ENCODE measurements around the gene TMEM219. TPM values are rescaled to one million over a fixed set of nuclear protein-coding genes. Genes with fewer than 3 reads are reported as not detected.
A peak's percentile ranks its signal among the peaks of the same experiment; 100 is the strongest.
"Not testable (repeated sequence)": the region's sequence is repeated elsewhere in the genome, so short reads cannot be mapped to it uniquely, and the experiment has no call there.

TMEM219 gene
- total RNA-seq, 1 donor: 75.1 TPM

DNA sequence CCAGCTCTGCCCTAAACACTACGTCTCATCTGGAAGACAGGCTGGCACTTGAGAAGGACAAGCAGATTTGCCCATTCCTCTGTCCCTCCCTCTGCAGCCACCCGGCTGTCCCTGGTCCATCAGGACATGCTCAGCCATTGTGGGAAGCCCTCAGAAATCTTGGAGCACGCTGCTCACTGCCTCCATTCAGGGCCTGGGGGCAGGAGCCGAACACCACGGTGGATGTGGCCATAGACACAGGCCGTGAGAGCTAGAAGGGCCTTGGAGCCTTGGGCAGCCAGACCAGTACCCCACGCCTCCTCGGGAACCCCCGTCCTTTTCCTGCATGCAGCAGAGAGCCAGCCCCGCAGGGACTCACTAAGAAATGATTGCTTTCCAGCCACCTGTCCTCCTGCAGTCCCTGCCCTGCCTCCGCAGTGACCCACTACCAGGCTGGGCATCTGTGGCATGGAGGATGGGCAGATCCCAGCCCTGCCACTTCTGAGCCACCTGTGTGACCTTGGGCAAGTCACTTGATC lies 45.6 kb downstream of the TMEM219 start:
- TF ChIP-seq, protein P1, sequence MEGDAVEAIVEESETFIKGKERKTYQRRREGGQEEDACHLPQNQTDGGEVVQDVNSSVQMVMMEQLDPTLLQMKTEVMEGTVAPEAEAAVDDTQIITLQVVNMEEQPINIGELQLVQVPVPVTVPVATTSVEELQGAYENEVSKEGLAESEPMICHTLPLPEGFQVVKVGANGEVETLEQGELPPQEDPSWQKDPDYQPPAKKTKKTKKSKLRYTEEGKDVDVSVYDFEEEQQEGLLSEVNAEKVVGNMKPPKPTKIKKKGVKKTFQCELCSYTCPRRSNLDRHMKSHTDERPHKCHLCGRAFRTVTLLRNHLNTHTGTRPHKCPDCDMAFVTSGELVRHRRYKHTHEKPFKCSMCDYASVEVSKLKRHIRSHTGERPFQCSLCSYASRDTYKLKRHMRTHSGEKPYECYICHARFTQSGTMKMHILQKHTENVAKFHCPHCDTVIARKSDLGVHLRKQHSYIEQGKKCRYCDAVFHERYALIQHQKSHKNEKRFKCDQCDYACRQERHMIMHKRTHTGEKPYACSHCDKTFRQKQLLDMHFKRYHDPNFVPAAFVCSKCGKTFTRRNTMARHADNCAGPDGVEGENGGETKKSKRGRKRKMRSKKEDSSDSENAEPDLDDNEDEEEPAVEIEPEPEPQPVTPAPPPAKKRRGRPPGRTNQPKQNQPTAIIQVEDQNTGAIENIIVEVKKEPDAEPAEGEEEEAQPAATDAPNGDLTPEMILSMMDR (IDR thresholded peaks at IDR 0.05; ENCODE audit: insufficient read depth, low read depth, low read length): no peak
- DNase-seq (ENCODE audit: low read depth): no peak
- no peak overlapping the region for H3K4me3 ChIP-seq (ENCODE audit: low read depth, low read length)

DNA sequence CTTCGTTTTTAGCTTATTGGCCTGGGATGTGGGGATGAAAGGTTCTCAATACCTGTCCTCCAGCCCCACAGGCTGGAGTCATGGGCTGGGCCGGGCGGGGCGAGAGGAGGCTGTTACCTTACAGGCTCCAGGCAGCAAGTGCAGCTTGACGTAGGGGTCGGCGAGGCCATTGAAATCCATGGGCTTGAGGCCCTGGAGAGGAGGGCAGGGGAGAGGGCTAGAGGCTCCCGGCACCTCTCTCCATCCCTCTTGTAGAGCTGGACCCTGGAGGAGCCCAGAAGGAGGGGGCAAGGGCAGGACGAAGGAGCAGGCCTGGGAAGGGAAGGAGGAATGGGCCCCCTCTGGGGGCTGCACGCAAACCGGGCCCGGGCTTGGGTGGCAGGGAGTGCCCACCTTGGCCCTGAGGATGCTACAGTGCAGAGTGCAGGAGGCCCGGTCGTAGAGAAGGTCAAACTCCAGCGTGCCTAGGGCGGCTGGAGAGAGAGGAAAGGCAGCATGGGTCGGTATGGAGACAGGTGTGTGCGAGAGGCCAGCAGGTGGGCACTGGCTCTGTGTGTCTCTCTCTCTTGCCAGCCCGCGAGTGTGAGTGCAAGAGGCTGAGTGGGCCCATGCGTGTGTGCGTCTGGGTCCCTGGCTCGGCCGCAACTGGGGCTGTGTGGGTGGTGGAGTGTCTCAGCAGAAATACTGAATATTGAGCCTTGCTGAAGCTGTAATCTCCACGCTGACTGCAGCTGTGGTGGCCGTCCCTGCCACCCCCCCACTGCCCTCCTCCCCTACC lies 47.4 kb downstream of the TMEM219 start:
- DNase-seq (ENCODE audit: low read depth): no peak
- H3K4me3 ChIP-seq (ENCODE audit: low read depth, low read length): no peak overlapping the region
- TF ChIP-seq, protein P1 (IDR thresholded peaks at IDR 0.05; ENCODE audit: insufficient read depth, low read depth, low read length): no peak

- TF ChIP-seq, protein P1 (IDR thresholded peaks at IDR 0.05; ENCODE audit: insufficient read depth, low read depth, low read length): no peak
- no peak for DNase-seq (ENCODE audit: low read depth)
- H3K4me3 ChIP-seq (ENCODE audit: low read depth, low read length): peak overlapping the region; percentile 12
Observed at GRCh38 chr16:30009990-30010843, 48.3 kb downstream of the TMEM219 start.

DNA sequence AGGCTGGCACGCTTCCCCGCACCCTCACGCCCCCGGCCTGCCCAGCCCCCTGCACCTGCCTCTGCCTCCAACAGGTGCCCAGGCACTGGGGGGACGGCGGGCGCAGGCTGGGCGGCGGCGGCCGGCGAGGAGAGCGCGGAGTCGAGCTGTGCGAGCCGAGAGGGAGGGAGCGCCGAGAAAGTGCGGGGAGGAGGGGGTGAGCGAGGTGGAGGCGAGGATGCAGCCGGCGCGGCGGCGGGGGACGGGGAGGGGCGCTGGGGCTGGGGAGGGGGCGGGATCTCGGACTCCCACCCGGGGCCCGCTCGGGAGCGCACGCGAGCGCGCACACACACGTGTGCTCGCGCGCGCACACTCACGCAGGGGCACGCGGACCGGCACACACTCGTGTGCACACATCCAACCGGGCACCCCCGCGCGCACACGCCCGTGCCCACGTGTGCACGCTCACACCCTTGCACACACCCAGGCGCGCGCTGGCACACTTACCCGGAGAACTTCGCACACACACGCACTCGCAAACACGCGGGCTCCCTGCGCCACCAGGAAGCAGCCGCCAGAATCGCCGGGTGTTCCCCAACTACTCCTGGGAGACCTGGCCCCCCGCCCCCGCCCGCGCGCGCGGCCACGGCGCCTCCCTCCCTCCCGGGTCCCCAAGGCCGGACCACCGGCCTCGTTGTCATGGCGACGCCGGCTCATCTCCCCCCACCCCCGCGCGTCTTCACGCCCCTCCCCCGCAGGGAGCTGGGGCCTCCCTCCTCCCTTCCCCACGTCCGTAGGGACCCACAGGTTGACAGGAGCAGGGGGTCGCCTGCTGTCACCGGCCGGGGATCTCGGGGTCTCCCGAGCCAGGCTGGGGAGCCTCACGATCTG lies 49.2 kb downstream of the TMEM219 start, which contains the start of gene DOC2A:
Gene DOC2A, minus strand, starts transcription at position 184 of the 870 bp plus-strand sequence. CDS start 805 bp downstream, outside the sequence.
- H3K4me3 ChIP-seq (ENCODE audit: low read depth, low read length): peak within 1 kb of the TSS; percentile 54
- TF ChIP-seq, protein P1 (IDR thresholded peaks at IDR 0.05; ENCODE audit: insufficient read depth, low read depth, low read length): no peak
- no peak for DNase-seq (ENCODE audit: low read depth)

DNA sequence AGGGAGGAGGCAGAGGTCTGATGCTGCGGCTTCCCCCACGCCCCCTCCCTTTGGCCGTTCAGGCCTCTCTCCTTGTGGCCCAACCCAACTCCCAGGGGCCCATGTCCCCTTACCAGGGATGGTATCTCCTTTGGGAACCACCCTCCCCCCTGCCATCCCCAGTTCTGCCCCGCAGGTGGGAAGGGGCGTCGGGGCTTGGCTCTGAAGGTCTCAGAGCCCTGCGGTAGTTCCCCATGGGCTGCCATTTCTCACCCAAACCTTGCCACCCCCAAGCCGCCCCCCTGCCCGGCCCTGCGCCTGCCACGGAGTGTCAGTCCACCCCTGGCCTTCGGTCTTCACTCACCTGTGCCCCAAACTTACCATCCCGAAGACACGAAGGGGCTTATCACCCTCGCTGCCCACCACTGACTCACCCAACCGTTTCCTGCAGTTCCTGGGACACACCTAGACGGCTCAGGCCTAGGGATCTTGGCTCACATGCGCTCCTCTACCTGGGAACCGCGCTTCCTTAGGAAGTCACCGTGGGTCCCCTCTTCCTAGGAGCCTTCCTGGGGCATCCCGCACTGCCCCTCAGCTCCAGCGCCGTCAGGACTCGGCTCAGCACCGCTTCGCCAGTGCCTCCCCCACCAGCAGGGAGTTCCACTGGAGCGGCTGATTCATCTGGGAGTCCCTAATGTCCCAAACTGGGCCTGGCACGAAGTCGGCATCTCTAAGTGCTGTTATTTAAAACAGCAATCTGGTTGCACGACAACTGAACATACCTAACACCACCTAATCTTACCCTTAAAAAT lies 50.0 kb downstream of the TMEM219 start:
- no peak for DNase-seq (ENCODE audit: low read depth)
- no peak overlapping the region for H3K4me3 ChIP-seq (ENCODE audit: low read depth, low read length)
- TF ChIP-seq, protein P1 (IDR thresholded peaks at IDR 0.05; ENCODE audit: insufficient read depth, low read depth, low read length): no peak

DNA sequence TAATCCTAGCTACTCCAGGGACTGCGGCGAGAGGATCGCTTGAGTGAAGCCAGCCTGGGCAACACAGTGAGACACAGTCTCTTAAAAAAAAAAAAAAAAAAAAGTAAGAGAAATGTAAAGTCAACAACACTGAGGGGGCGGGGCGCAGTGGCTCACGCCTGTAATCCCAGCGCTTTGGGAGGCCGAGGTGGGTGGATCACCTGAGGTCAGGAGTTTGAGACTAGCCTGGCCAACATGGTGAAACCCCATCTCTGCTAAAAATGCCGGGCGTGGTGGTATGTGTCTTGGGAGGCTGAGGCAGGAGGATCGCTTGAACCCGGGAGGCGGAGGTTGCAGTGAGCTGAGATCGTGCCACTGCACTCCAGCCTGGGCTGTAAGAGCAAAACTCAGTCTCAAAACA lies 50.7 kb downstream of the TMEM219 start:
- DNase-seq (ENCODE audit: low read depth): not testable (repeated sequence)

GRCh38 chr16:30015450-30015849 lies 53.6 kb downstream of the TMEM219 start:
- not testable (repeated sequence) for H3K4me3 ChIP-seq (ENCODE audit: low read depth, low read length); DNase-seq (ENCODE audit: low read depth)

More for the DNA sequence above, 50.7 kb downstream of the TMEM219 start:
- H3K4me3 ChIP-seq (ENCODE audit: low read depth, low read length): not testable (repeated sequence)

All from fibroblast of villous mesenchyme (primary cell).